ENCODE data around the gene C2orf81.
"Not testable (repeated sequence)": the region's sequence is repeated elsewhere in the genome, so short reads cannot be mapped to it uniquely, and the experiment has no call there.

The C2orf81 gene

DNA sequence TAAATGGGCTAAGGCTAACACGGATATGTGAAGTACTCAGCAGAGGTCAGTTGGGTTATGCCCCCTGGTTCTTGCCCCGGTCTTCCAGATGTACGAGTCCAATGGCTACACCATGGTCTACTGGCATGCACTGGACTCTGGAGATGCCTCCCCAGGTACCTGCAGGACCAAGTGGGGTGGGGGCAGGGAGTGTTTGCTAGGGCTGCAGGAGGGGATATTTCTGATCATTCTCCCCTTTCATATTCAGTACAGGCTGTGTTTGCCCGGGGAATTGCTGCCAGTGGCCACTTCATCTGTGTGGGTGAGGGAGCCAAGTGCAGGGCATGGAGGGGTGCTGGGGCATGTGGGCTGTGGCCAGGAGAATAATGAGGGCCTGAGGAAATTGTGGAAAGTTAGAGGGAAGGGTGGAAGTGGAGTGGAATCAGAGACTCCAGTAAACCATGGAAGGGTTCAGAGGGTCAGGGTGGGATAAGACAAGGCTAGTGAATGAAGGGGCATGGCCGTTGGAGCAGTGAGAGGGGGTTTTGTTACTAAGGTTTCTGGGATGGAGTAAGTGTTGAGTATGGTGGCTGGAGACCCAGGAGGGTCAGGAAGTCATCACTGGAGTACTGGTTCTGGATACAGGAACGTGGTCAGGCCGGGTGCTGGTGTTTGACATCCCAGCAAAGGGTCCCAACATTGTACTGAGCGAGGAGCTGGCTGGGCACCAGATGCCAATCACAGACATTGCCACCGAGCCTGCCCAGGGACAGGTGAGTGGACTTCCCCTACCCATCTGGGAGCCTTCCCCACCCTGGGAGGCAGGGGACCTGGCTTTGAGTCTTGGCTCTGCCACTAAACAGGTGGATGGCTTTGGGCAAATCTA, 2.0 kb upstream of the C2orf81 start:
- DNase-seq (ENCODE audit: low read depth), result no peak

DNA sequence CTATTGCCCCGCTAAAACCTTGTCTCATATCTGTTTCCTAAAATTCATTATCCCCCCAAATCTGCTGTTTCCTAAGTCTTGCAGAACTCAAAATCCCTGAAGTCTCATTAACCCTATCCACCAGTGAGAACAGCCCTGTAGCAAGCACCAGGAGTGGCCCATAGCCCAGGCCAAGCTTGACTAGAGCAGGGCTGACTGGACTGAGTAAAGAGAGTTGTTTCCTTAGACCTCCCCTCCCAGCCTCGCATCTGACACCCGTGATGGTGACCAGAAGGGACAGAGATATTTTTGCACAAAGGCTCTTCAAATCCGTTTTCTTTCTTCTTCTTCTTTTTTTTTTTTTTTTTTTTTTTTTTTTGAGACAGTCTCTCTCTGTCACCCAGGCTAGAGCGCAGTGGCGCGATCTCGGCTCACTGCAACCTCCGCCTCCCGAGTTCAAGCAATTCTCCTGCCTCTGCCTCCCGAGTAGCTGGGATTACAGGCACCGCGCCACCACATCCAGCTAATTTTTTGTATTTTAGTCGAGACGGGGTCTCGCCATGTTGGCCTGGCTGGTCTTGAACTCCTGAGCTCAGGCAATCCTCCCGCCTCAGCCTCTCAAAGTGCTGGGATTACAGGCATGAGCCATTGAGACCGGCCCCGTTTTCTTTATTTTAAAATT, 846 bp downstream of the C2orf81 start:
- not testable (repeated sequence) for DNase-seq (ENCODE audit: low read depth)

DNA sequence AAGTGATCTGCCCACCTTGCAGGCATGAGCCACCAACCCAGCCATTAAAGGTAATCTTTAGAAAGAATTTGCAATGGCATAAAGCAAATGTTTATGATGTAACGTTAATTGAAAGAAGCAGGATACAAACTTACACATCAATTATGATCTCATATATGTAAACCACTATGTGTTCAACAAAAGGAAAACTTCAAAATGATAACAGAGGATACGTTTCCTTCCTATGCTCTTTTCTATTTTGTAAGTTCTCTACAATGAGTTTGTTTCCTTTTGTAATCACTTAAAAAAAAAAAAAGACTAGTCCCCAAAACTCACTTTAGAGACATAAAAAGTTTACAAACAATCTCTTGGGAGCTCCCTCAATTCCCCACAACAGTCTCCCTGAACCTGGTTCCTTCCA, 1.4 kb downstream of the C2orf81 start:
- DNase-seq (ENCODE audit: low read depth), result no peak

DNA sequence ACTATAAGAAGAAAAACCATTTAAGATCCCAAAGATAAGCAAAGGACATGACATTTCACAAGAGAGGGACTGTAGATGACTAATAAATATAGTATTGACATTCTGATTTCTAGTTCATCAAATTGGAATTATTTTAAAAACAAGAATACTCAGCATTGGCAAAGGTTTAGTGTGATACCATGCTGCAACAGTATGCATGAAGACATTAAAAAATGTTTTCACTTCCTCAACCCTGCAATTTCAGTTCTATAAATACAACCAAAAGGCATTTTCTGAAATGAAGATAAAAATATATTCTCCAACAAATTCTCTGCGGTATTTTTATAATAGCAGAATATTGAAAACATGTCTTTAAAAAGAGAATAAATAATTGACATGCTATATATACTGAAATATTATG, 2.1 kb downstream of the C2orf81 start:
- no peak for DNase-seq (ENCODE audit: low read depth)

DNA sequence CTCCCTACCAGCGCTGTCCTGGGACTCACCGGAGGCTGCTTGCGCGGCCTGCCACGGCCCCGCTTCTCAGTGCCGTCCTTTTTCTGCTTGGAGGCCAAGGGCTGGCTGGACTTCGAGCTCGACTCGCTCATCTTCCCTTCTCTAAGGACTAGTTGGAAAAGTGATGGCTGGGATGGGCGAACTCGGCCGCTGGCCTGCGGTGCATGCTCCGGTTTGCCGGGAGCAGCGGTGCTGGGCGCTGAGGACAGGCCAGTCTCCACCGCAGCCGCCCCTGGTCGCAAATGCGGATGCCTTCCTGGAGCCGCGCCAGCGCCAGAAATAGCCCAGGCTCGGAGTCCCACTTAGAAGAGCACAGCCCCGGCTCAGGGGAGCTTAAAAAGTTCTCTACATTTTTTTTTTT, 3.1 kb downstream of the C2orf81 start:
- no peak for DNase-seq (ENCODE audit: low read depth)

DNA sequence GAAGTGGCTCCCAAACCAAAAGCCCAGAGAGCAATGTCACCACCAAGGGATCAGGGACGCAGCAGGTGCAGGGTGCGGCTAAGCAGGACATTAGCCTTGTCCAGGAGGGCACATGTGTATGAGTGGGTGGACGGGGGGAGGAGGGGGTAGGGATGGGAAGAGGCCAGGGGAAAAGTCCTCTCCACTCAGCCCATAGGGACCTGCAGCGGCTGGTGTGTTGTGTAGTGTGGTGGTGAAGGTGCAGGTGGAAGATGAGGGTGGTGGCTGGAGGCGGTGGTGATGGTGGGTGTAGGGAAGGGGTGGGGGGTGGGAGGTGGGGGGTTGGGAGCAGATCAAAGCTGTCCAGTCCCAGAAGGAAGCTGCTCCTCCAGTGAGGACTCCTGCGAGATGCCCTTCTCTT, 3.7 kb downstream of the C2orf81 start:
- no peak for DNase-seq (ENCODE audit: low read depth)

DNA sequence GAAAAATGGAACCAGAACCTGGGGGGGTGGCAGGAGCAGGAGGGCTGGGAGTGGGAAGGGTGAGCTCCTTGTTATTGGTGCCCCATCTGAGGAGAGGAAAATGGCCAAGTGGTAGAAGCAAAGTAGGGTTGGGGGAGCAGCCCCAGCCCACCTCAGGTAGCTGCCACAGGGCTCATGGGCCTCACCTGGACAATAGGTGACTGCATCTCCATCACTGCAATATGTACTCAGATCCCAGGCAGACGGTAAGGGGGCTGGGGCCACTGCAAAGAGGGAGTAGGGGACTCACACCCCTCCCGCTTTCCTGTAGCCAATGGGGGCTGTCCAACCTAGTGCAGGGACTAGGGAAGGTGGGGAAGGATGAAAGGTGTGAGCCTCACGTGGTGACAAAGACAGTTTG, 4.2 kb downstream of the C2orf81 start:
- DNase-seq (ENCODE audit: low read depth), result no peak

DNA sequence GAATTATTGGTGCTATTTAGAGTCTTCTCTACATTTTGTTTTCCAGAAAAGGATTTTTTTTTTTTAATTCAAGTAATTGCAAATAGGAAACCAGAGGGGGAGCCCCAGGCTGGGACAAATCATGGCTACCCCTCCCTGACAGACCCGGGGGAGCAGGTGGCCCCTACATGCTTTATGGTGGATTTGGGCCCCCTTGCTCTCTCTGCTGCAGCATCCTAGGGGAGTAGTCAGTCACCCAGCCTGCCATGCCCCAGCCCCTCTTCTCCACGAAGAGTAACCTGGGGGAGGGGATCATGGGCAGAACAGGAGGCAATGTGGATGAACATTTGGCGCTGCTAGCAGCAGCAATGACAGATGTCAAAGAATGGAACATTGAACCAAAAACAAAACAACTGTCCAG, 4.6 kb downstream of the C2orf81 start:
- DNase-seq (ENCODE audit: low read depth), result no peak

DNA sequence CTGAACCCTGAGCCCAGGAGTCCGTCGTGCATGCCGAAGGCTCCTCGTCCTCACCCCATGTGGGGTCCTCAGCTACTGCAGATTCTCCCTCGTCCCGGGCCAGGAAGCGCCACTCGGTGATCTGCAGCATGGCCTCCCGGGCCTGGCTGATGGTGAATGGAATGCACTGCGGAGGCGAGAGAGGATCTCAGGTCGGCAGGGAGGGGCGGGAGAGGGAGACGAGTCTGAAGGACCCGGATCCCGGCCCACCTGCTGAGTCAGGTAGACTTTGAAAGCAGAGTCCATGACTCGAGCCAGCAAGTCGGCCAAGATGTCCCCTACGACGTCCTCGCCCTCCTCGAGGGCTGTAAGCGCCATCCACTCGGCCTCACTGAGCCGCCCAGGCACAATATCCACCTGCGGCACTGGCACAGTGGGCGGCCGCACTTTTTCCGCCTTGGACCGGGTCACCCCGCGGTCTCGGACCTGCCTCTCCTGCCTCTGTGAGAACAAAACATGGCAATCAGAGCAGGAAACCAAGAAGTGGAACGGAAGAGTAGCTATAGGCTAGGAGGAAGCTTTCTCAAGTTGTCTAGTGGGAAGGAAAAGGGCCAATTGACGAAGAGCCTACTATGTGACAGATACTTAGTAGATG, 5.5 kb downstream of the C2orf81 start:
- DNase-seq (ENCODE audit: low read depth), result no peak

DNA sequence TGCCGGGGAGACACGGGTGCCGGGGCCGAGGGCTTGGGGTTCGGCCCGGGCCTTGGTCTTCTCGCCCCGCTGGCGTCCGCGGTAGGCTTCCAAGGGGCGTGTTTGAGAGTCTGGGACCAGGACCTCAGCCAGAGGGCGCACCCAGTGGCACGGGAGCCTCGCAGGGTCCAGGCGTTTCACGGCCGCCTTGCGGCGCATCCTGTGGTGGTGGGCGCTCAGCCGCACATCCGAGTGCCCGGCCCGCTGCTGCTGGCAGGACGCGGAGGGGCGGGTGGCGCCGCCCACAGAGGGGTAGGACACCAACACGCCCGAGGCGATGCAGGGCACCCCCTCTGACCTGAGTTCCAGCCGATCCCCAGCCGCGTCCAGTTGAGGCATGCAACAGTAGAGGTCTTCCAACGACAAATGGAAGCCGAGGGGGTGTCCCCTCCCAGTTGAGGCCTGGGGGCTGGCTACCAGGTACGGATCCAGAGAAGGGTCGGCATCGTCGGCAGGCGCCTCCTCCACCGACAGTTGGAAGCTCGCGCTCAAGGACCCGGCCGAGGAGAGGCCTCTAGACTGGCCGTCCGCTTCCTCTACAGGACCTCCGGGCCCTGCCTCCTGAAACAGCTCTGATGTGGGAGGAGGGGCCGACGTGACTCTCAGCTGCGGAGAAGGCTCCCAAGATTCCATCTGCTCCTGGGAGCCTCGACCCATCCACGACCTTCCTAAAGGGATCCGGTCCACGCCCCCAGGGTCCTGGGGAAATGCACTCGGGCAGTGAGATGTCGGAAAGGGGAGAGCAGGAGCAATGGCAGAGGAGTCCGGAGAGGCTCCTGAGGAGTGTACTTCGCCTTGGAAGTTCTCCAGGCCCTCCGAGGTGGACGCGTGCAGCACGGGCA, 6.3 kb downstream of the C2orf81 start:
- no peak for DNase-seq (ENCODE audit: low read depth)

DNA sequence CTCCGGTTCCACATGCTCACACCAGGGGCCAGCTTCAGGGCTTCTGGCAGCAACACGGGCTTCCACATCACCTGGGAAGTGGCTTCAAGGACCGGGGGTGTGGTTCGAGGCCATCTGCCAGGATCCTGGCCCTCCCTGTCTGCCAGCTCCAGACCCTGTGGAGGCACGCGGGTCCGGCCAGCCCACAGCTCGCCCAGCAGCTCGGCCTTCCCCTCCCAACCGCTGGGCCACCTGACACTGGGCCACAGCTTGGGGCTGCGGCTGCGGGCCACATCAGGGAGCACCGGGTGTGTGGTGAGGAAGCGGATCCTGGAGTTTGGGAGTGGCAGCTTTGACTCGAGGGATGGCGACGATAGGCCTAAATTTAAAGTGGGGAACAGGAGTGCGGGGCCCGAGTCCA, 7.0 kb downstream of the C2orf81 start:
- DNase-seq (ENCODE audit: low read depth), result no peak

DNA sequence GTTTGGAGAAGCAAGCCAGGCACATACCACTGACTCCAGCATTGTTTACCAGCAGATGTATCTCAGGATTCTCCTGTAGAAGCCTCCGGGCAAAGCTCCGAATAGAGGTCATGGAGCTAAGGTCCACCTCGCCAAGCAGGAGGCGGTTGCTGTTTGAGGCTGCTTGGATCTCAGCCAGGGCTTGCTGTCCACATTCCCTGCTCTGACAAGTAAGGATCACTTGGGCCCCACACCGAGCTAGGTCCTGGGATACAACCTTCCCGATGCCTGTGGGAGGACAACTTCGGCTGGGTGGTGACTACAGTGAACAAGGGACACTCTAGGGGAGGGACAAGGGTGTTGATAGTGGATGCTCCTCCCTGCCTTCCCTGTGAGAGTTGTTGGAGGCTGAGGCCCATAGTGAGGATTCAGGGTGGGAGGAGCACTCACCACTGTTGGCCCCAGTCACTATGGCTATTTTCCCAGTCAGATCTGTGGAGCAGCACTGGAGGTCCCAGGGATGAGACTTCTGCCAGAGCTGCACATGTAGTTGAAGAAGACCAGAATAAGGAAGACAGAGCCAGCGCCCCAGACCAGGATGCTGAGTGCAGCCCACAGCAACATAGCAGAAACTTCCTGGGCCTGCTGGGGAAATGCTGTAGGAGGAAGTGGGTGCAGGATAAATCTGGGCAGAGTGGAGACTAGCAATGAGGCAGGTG, 8.3 kb downstream of the C2orf81 start:
- no peak for DNase-seq (ENCODE audit: low read depth)

DNA sequence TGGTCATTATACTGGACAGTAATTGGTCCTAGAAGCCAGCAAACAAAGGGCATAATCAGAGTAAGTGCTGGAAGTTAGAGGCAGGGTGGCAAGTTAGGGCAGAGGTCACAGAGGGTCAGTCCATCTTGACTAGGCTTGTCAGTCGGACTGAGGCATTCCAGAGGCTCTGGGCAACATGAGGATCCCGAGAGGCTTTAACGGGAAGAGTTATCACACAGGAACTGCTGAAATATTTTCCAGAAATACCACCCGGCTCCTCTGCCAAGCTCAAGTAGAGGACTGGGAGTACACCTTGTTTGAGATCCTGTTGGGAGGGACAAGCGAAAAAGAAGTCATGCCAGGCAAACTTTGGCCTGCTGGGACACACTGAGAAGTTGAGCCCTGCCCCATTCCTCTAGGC, 13.7 kb downstream of the C2orf81 start:
- no peak for DNase-seq (ENCODE audit: low read depth)

DNA sequence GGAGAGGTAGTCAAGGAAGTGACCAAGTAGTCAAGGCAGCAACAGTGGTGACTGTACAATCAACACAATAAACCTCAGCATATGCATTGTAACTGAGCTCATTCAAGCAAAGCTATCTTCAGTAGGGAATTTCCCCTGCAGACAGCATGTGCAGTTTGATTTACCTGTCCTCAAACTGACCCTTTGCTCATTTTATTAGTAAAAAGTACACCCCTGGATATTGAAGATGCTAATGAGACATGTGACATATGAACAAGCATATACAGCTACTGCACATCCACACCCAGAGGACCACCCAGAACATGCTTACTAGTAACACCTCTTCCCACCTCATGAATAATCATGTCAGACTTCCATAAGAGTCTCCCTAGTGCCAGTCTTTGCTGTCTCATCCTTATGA, 15.4 kb downstream of the C2orf81 start:
- DNase-seq (ENCODE audit: low read depth), result no peak

DNA sequence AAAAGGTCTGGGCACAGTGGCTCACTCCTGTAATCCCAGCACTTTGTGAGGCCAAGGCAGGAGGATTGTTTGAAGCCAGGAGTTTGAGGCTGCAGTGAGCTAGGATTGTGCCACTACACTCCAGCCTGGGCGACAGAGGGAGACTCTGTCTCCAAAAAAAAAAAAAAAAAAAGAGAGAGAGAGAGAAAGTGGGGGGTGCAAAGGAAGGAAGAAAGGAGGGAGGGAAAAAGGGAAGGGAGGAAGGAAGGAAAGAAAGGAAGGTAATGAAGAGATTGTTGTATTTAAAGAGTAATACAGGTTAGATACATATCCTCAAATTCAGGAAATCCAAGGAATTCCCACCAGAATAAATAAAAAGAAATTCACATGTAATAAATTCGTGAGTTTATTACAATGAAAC, 19.5 kb downstream of the C2orf81 start:
- DNase-seq (ENCODE audit: low read depth), result no peak

DNA sequence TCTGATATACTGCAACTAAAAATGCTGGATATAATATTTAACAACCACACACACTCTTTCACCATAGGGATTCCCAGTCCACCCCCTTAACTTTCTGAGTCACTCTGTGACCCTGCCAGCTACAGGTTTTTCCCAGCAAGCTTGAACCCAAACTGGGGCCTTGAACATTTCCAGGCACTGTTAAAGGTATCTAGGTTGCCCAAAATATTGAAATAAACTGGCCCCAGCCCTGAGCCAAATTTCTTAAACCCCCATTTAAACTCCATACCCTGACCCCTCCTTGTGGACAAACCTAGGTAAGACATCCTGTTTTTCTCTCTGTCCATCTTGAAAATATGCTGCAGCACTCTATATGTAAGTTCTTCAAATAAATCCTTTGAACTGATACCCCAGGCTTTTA, 21.6 kb downstream of the C2orf81 start:
- DNase-seq (ENCODE audit: low read depth), result no peak

DNA sequence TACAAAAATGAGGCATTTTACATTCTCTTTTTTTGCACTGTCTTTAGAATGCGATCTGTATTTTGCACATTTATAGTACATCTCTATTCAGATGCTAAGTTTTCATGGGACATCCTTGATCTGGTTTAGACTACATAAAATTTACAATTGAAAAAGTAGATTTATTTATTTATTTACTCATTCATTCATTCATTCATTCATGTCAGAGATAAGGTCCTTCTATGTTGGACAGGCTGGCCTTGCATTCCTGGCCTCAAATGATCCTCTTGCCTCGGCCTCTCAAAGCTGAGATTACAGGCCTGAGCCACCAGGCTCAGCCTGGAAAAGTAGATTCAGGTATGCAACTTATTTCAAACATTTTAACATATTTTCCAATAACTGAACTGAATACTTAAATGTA, 25.3 kb downstream of the C2orf81 start:
- no peak for DNase-seq (ENCODE audit: low read depth)

DNA sequence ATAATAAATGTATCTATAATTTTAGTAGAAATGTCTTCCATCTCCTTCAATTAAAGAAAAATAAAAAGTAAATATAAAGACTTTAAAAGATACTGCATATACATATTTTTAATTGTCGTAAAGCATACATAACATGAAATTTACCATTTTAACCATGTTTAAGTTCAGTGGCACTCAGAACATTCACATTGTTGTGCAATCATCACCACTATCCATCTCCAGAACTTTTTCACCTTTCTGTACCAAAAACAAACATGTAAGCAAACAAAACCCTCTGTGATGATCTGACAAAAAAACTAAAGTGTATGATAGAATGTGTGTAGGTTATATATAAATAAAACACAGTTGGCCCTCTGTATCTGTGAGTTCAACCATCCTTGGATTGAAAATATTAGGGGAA, 27.9 kb downstream of the C2orf81 start:
- no peak for DNase-seq (ENCODE audit: low read depth)

DNA sequence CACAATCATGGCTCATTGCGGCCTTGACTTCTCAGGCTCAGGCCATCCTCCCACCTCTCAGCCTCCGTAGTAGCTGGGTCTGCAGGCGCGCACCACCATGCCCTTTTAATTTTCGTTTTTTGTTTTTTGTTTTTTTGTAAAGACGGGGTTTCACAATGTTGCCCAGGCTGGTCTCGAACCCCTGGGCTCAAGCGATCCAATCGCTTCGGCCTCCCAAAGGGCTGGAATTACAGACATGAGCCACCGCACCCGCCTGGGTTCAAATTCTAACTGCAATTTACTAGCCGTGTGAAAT, 29.0 kb downstream of the C2orf81 start:
- no peak for DNase-seq (ENCODE audit: low read depth)

DNA sequence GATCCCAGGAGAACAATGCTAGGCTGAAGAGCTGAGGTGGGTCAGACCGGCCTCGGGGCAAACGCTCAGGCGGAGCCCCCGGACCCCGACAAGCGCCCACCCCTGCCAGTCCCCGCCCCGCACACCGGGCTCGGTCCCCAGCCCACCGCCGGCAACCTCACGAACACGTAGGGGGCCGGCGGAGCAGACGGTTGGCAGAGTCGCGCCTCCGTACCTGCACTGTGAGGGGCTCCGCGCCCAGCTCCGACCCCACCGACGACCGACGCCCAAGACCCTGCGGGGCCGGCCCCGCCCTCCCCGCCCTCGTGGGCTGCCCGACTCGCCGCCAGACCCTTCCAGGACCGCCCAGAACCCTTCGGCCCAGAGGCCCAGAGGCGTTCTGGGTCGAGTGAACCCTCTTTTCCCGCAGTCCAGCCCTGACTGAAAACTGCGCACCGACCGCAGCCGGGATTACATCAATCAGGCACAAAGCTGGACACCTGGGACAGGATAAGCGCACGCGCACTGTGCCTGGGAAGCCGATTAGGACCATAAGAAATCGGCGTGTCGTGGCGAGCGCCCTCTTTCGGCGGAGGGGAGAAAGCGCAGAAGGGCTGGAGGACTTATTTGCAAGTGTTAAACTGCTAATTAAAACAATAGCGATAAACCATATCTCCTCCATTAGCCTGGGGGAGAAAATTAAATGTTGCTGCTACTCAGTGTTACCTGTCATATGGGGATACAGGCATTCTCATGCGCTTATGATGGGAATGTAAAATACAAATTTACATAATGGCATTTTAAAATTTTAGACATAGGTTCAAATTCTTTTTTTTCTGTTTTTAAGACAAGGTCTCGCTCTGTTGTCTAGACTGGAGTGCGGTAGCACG, 29.6 kb downstream of the C2orf81 start:
- DNase-seq (ENCODE audit: low read depth), result peak; percentile 90

DNA sequence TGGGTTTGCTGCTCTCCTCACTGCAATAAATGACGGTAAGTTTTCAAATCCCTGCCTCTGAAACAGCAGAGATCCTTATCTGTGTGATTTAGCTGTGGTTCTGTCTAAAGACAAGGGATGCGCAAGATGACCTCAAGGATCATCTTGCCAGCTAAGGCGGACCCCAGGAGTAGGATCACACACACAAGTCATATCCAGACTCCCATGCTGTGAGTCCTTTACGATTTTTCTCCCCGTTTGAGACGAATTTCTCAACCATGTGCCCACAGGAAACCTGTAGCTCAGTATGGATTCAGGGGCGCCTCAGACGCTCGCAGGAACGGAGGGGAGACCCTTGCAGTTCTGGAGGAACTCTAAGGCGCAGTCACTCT, 30.2 kb downstream of the C2orf81 start:
- no peak for DNase-seq (ENCODE audit: low read depth)
